ENCODE results near the gene PRKCE.

The PRKCE gene

GRCh38 chr2:46034535-46034934 is 383.1 kb downstream of the PRKCE start:
- H2BK5ac ChIP-seq (ENCODE audit: low read depth, low read length, poor library complexity, severe bottlenecking): no peak overlapping the region
- H3K36me3 ChIP-seq (ENCODE audit: control insufficient read depth in 1 of 2, insufficient read depth in 2 of 2, low read depth in 1 of 2, low read length in 2 of 2): peaks cover 0 to 42% of the 10 kb centered on the region in 2 experiments
- no peak overlapping the region for H3K4ac ChIP-seq (ENCODE audit: low read depth in 1 of 2, low read length in 2 of 2)
- H3K4me2 ChIP-seq (ENCODE audit: low read length, poor library complexity, severe bottlenecking): no peak overlapping the region
- no peak overlapping the region for H2BK15ac ChIP-seq (ENCODE audit: low read depth, poor library complexity, severe bottlenecking)
- no peak overlapping the region for H3K27ac ChIP-seq (ENCODE audit: low read length, poor library complexity, severe bottlenecking)
- no peak for DNase-seq
- no peaks in the 10 kb centered on the region for H3K79me1 ChIP-seq (replicated peaks; ENCODE audit: low read length, poor library complexity, severe bottlenecking)
- no peak overlapping the region for H2AK5ac ChIP-seq (ENCODE audit: low read length, severe bottlenecking)
- H3K23ac ChIP-seq (ENCODE audit: low read length in 2 of 2): no peak overlapping the region
- no peak overlapping the region for H2BK12ac ChIP-seq (ENCODE audit: low read length in 2 of 2)
- no peak overlapping the region for H4K8ac ChIP-seq (ENCODE audit: low read length)
- WGBS: 96% methylated on average over 5 of the region's 5 CpGs
- H3K27me3 ChIP-seq (ENCODE audit: control insufficient read depth in 1 of 2, insufficient read depth in 1 of 2, low read length in 2 of 2): no peaks in the 10 kb centered on the region
- H2BK120ac ChIP-seq (ENCODE audit: low read depth, low read length): no peak overlapping the region
- no peak overlapping the region for H2AFZ ChIP-seq (ENCODE audit: low read depth, low read length)
- no peaks in the 10 kb centered on the region for H3K9me3 ChIP-seq (ENCODE audit: control insufficient read depth, low read length)
- H3K14ac ChIP-seq (ENCODE audit: low read length in 2 of 2): no peak overlapping the region
- no peak overlapping the region for H3K18ac ChIP-seq (ENCODE audit: low read depth in 1 of 2, low read length in 2 of 2)
- H3K4me1 ChIP-seq (ENCODE audit: control insufficient read depth, insufficient read depth, low read depth, low read length): no peaks in the 10 kb centered on the region
- no peak overlapping the region for H3K9ac ChIP-seq (ENCODE audit: low read length)
- no peak overlapping the region for H3K4me3 ChIP-seq (ENCODE audit: insufficient read depth in 1 of 2, low read depth in 1 of 2, low read length in 2 of 2)
- H4K91ac ChIP-seq (ENCODE audit: low read length): no peak overlapping the region

DNA sequence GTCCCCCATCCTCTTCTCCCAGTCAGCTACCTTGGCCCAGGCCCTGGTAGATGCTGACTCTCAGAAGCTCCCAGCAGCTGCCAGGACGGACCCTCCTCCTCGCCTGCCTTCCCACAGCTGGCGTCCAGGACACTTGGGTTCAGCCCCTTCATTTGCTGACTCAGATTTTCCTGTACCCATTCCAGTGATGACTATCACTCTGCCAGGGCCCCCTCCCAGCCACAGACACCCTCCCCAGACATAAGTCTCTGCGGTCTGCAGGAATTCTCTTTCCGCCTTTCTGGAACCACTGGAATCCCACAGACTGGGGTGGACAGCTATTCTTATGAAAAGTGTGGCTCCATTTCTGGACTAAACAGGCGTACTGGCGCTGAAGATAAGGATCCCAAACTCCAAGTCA is 385.5 kb downstream of the PRKCE start:
- Histone ChIP-seq H3K27ac (ENCODE audit: low read length, poor library complexity, severe bottlenecking) (no peak overlapping the region), H3K4me2 (ENCODE audit: low read length, poor library complexity, severe bottlenecking) (no peak overlapping the region), H2BK15ac (ENCODE audit: low read depth, poor library complexity, severe bottlenecking) (peak overlapping the region; percentile 9), H3K14ac (ENCODE audit: low read length in 2 of 2) (no peak overlapping the region), H3K9me3 (ENCODE audit: control insufficient read depth, low read length) (no peaks in the 10 kb centered on the region), H4K8ac (ENCODE audit: low read length) (no peak overlapping the region), H3K4me1 (ENCODE audit: control insufficient read depth, insufficient read depth, low read depth, low read length) (no peaks in the 10 kb centered on the region), H2AFZ (ENCODE audit: low read depth, low read length) (no peak overlapping the region), H4K91ac (ENCODE audit: low read length) (no peak overlapping the region), H2BK12ac (ENCODE audit: low read length in 2 of 2) (no peak overlapping the region), H3K18ac (ENCODE audit: low read depth in 1 of 2, low read length in 2 of 2) (no peak overlapping the region), H3K27me3 (ENCODE audit: control insufficient read depth in 1 of 2, insufficient read depth in 1 of 2, low read length in 2 of 2) (no peaks in the 10 kb centered on the region), H3K36me3 (ENCODE audit: control insufficient read depth in 1 of 2, insufficient read depth in 2 of 2, low read depth in 1 of 2, low read length in 2 of 2) (peaks cover 0 to 35% of the 10 kb centered on the region in 2 experiments), H3K4ac (ENCODE audit: low read depth in 1 of 2, low read length in 2 of 2) (no peak overlapping the region), H3K23ac (ENCODE audit: low read length in 2 of 2) (no peak overlapping the region), H3K9ac (ENCODE audit: low read length) (no peak overlapping the region), H3K4me3 (ENCODE audit: insufficient read depth in 1 of 2, low read depth in 1 of 2, low read length in 2 of 2) (no peak overlapping the region), H2BK120ac (ENCODE audit: low read depth, low read length) (no peak overlapping the region), H2BK5ac (ENCODE audit: low read depth, low read length, poor library complexity, severe bottlenecking) (no peak overlapping the region), H2AK5ac (ENCODE audit: low read length, severe bottlenecking) (no peak overlapping the region), H3K79me1 (replicated peaks; ENCODE audit: low read length, poor library complexity, severe bottlenecking) (no peaks in the 10 kb centered on the region)
- 86% methylated on average over 7 of the region's 7 CpGs for WGBS
- peak; percentile 70 for DNase-seq

GRCh38 chr2:46039543-46040303 is 388.2 kb downstream of the PRKCE start:
- Histone ChIP-seq H3K27me3 (ENCODE audit: control insufficient read depth in 1 of 2, insufficient read depth in 1 of 2, low read length in 2 of 2) (no peaks in the 10 kb centered on the region), H3K36me3 (ENCODE audit: control insufficient read depth in 1 of 2, insufficient read depth in 2 of 2, low read depth in 1 of 2, low read length in 2 of 2) (peaks cover 0 to 22% of the 10 kb centered on the region in 2 experiments), H3K18ac (ENCODE audit: low read depth in 1 of 2, low read length in 2 of 2) (no peak overlapping the region), H3K79me1 (replicated peaks; ENCODE audit: low read length, poor library complexity, severe bottlenecking) (no peaks in the 10 kb centered on the region), H2BK120ac (ENCODE audit: low read depth, low read length) (no peak overlapping the region), H3K4ac (ENCODE audit: low read depth in 1 of 2, low read length in 2 of 2) (no peak overlapping the region), H3K9ac (ENCODE audit: low read length) (no peak overlapping the region), H3K9me3 (ENCODE audit: control insufficient read depth, low read length) (no peaks in the 10 kb centered on the region), H2BK12ac (ENCODE audit: low read length in 2 of 2) (no peak overlapping the region), H4K91ac (ENCODE audit: low read length) (no peak overlapping the region), H2BK15ac (ENCODE audit: low read depth, poor library complexity, severe bottlenecking) (no peak overlapping the region), H3K14ac (ENCODE audit: low read length in 2 of 2) (no peak overlapping the region), H2AK5ac (ENCODE audit: low read length, severe bottlenecking) (no peak overlapping the region), H3K23ac (ENCODE audit: low read length in 2 of 2) (no peak overlapping the region), H2BK5ac (ENCODE audit: low read depth, low read length, poor library complexity, severe bottlenecking) (no peak overlapping the region), H3K4me2 (ENCODE audit: low read length, poor library complexity, severe bottlenecking) (no peak overlapping the region), H3K4me3 (ENCODE audit: insufficient read depth in 1 of 2, low read depth in 1 of 2, low read length in 2 of 2) (no peak overlapping the region), H4K8ac (ENCODE audit: low read length) (no peak overlapping the region), H2AFZ (ENCODE audit: low read depth, low read length) (no peak overlapping the region), H3K27ac (ENCODE audit: low read length, poor library complexity, severe bottlenecking) (no peak overlapping the region), H3K4me1 (ENCODE audit: control insufficient read depth, insufficient read depth, low read depth, low read length) (no peaks in the 10 kb centered on the region)
- 86% methylated on average over 4 of the region's 4 CpGs for WGBS
- DNase-seq: peak; percentile 48

DNA sequence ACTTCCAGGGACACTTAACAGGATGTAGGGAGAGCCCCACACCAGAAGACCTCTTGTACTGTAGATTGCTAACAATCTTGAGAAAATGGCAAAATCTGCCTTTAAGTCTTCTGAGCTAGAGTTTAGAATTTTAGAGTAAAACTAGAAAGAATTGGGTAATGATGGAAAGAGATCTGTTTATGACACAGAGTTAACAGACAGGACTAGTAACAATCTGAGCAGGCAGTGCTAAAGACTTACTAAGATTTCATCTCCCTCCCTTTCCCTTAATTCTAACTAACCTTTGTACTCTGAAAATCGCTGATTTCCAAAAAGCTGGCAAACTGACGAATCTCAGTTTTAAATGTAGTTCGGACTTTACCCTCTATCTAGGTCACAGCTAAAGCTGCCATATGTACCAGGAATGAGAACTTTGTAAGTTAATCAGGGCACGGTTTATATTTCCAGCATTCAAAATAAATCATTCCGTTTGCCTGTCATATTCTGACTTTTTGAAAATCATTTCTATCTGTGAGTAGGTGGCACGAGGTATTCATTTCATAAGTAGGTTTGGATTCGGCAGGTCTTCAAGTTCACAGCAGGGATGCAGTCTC is 389.2 kb downstream of the PRKCE start:
- no peak for DNase-seq
- Histone ChIP-seq H2AK5ac (ENCODE audit: low read length, severe bottlenecking) (no peak overlapping the region), H2AFZ (ENCODE audit: low read depth, low read length) (no peak overlapping the region), H3K27ac (ENCODE audit: low read length, poor library complexity, severe bottlenecking) (no peak overlapping the region), H4K91ac (ENCODE audit: low read length) (no peak overlapping the region), H3K18ac (ENCODE audit: low read depth in 1 of 2, low read length in 2 of 2) (no peak overlapping the region), H3K4me1 (ENCODE audit: control insufficient read depth, insufficient read depth, low read depth, low read length) (no peaks in the 10 kb centered on the region), H2BK120ac (ENCODE audit: low read depth, low read length) (no peak overlapping the region), H3K9me3 (ENCODE audit: control insufficient read depth, low read length) (no peaks in the 10 kb centered on the region), H2BK5ac (ENCODE audit: low read depth, low read length, poor library complexity, severe bottlenecking) (no peak overlapping the region), H2BK15ac (ENCODE audit: low read depth, poor library complexity, severe bottlenecking) (no peak overlapping the region), H3K27me3 (ENCODE audit: control insufficient read depth in 1 of 2, insufficient read depth in 1 of 2, low read length in 2 of 2) (no peaks in the 10 kb centered on the region), H4K8ac (ENCODE audit: low read length) (no peak overlapping the region), H3K14ac (ENCODE audit: low read length in 2 of 2) (no peak overlapping the region), H2BK12ac (ENCODE audit: low read length in 2 of 2) (no peak overlapping the region), H3K4me3 (ENCODE audit: insufficient read depth in 1 of 2, low read depth in 1 of 2, low read length in 2 of 2) (no peak overlapping the region), H3K4me2 (ENCODE audit: low read length, poor library complexity, severe bottlenecking) (no peak overlapping the region), H3K9ac (ENCODE audit: low read length) (no peak overlapping the region), H3K79me1 (replicated peaks; ENCODE audit: low read length, poor library complexity, severe bottlenecking) (no peaks in the 10 kb centered on the region), H3K36me3 (ENCODE audit: control insufficient read depth in 1 of 2, insufficient read depth in 2 of 2, low read depth in 1 of 2, low read length in 2 of 2) (peaks cover 0 to 20% of the 10 kb centered on the region in 2 experiments), H3K23ac (ENCODE audit: low read length in 2 of 2) (no peak overlapping the region), H3K4ac (ENCODE audit: low read depth in 1 of 2, low read length in 2 of 2) (no peak overlapping the region)
- 97% methylated on average over 5 of the region's 7 CpGs for WGBS

All from mesenchymal stem cell (in vitro differentiated cells and primary cell).